K562 (cell line): ENCODE data around the gene POC1B. TPM values are rescaled to one million over a fixed set of nuclear protein-coding genes. Genes with fewer than 3 reads are reported as not detected.

ENCODE experiments used
- BCL6 ChIP-seq: fragments of 250-450 bp; sonication (Bioruptor Pico); IDR thresholded peaks from 2 replicates; pipeline ENCODE4 v1.4.0; 2020
- CBX1 ChIP-seq: sonication (generic); IDR thresholded peaks from 2 replicates; pipeline ENCODE4 v1.6.1; 2016; ENCODE audit warnings: antibody characterized with exemption, low read depth, mild to moderate bottlenecking
- HDAC6 ChIP-seq: IDR thresholded peaks from 2 replicates; pipeline ENCODE4 v1.6.1; 2012; ENCODE audit warnings: low read depth, mild to moderate bottlenecking, control low read depth, inconsistent platforms, low read length, moderate library complexity
- JUND ChIP-seq, 2 experiments: IDR thresholded peaks; 2 replicates in 1 of 2; 3 replicates in 1 of 2; pipeline ENCODE4 v1.6.1; 2011; ENCODE audit warnings: borderline replicate concordance in 2 of 2, low read depth in 2 of 2, low read length in 2 of 2, improper control_type of control experiment in 1 of 2, missing biosample characterization in 1 of 2, missing genetic modification characterization in 1 of 2, missing genetic modification reagents in 1 of 2
- NEUROD1 ChIP-seq: fragments of 150-350 bp; IDR thresholded peaks from 2 replicates; pipeline ENCODE4 v1.6.1; 2014; ENCODE audit warnings: borderline replicate concordance, low read length, low read depth; ENCODE audit not compliant: partially characterized antibody
- NFE2 ChIP-seq: IDR thresholded peaks from 2 replicates; pipeline ENCODE4 v1.6.1; 2014; ENCODE audit warnings: antibody characterized with exemption, low read depth
- SMC3 ChIP-seq: conservative IDR thresholded peaks from 2 replicates; pipeline ENCODE4 v1.6.1; 2011; ENCODE audit warnings: low read depth, low read length, improper control_type of control experiment; ENCODE audit not compliant: insufficient read depth
- SNRNP70 ChIP-seq: fragments of 200-400 bp; formaldehyde crosslinking; optimal IDR thresholded peaks from 2 replicates; pipeline ENCODE3; 2017; ENCODE audit warnings: low read depth, low read length
- SOX6 ChIP-seq: fragments of 450-650 bp; IDR thresholded peaks from 2 replicates; pipeline ENCODE4 v1.6.1; 2014; ENCODE audit warnings: mild to moderate bottlenecking
- SP1 ChIP-seq: sonication (generic); formaldehyde crosslinking; IDR thresholded peaks from 2 replicates; pipeline ENCODE4 v1.8.1; 2022; ENCODE audit warnings: mild to moderate bottlenecking, missing genetic modification reagents
- TSC22D4 ChIP-seq: fragments of 450-650 bp; IDR thresholded peaks from 2 replicates; pipeline ENCODE4 v1.6.1; 2016; ENCODE audit warnings: missing genetic modification characterization, missing biosample characterization, control low read depth
- ZBTB7A ChIP-seq: IDR thresholded peaks from 2 replicates; pipeline ENCODE4 v1.6.1; 2011; ENCODE audit warnings: low read depth, mild to moderate bottlenecking, low read length, moderate library complexity, borderline replicate concordance; ENCODE audit not compliant: control insufficient read depth
- ZFX ChIP-seq: sonication (generic); formaldehyde crosslinking; IDR thresholded peaks from 2 replicates; pipeline ENCODE4 v1.8.0; 2022; ENCODE audit warnings: mild to moderate bottlenecking, missing genetic modification reagents, moderate library complexity
- ZNF347 ChIP-seq: fragments of 450-650 bp; formaldehyde crosslinking; IDR thresholded peaks from 2 replicates; pipeline ENCODE4 v1.4.0; 2020; ENCODE audit warnings: low read depth, mild to moderate bottlenecking, moderate library complexity
- ZNF507 ChIP-seq: conservative IDR thresholded peaks from 2 replicates; pipeline ENCODE4 v1.6.1; 2017; ENCODE audit warnings: missing genetic modification characterization, missing compliant biosample characterization
- polyA plus RNA-seq, 8 experiments: library from polyadenylated mRNA; depleted of rRNA in 4 of 8; stranded (reverse) in 5 of 8; unstranded in 3 of 8; fragments of >200 nt; fragmentation: Nextera tagmentation in 2 of 8; fragmentation: Illumina TruSeq in 1 of 8; extraction: Ambion mirVana in 2 of 8; extraction: Trizol in 1 of 8; gene quantifications; 2 replicates each; pipeline versions ENCODE4 v1.2.1 to v1.2.3, GENCODE V29; 2011 to 2014; ENCODE audit warnings: inconsistent platforms in 1 of 8, missing spikeins in 1 of 8
- total RNA-seq, 7 experiments: library from RNA; depleted of rRNA in 6 of 7; stranded (reverse); fragments of >200 nt in 6 of 7; fragmentation: Illumina TruSeq in 2 of 7; extraction: Trizol in 2 of 7; gene quantifications; 2 replicates each; pipeline versions ENCODE4 v1.2.1 to v1.2.3, GENCODE V29; 2011 to 2021; ENCODE audit warnings: low replicate concordance in 1 of 7
- TF ChIP-seq, protein P1 (sequence below): sonication (generic); formaldehyde crosslinking; IDR thresholded peaks from 2 replicates; pipeline ENCODE4 v1.8.1; 2023; ENCODE audit warnings: mild to moderate bottlenecking, missing genetic modification reagents
- TF ChIP-seq, protein P2 (sequence below): sonication (generic); formaldehyde crosslinking; IDR thresholded peaks from 2 replicates; pipeline ENCODE4 v1.5.0; 2020; ENCODE audit warnings: missing genetic modification reagents
- TF ChIP-seq, protein P3 (sequence below): IDR thresholded peaks from 2 replicates; pipeline ENCODE4 v1.6.1; 2016; ENCODE audit warnings: missing genetic modification characterization, missing compliant biosample characterization
- TF ChIP-seq, protein P4 (sequence below): fragments of 250-450 bp; sonication (Bioruptor Pico); IDR thresholded peaks from 2 replicates; pipeline ENCODE4 v1.9.0; 2021; ENCODE audit warnings: mild to moderate bottlenecking, inconsistent platforms

POC1B gene
- total and polyA plus RNA-seq, 9 of the 15 experiments (the other 6 are each of a cell fraction or from before 2014, with no cell fraction given), result 4.5 to 16.1 (median 10.4) TPM

DNA sequence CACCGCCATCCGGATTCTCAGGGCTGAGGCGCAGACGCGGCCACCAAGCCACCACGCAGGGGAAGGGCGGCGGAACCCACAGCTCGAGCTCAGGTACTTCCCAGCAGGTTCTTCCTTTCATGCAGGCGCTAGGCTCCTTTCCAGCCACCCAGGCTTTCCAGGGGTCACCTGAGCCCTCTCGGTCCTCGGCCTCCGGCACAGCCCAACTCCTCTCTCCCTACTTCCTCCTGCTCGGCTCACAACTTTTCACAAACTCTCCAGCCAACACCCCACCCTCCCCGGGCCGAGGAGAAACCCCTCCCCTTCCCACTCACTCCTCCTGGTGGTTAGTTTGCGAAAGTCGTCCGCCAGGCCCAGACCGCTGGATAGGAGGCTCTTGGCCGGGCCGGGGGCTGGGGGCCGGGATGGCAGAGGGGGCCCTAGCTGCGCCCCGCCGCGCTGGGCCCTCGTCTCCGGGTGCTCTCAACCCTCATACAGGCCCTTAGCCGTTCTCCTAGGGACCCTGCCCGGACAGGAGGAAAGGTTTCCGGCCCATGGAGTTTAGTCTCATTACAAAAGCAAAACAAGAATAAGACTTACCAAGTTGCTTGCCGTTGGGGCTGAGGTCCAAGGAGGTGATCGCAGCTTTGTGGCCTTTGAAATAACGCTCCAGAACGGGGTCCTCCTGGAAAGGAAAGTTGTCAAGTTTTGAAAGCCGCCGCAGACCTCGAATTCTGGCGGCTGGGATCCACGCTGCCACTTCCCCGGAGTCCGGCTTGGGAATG is 1.1 kb downstream of the POC1B start, which contains the start of gene GALNT4 (continued):
- TF ChIP-seq, protein P1, sequence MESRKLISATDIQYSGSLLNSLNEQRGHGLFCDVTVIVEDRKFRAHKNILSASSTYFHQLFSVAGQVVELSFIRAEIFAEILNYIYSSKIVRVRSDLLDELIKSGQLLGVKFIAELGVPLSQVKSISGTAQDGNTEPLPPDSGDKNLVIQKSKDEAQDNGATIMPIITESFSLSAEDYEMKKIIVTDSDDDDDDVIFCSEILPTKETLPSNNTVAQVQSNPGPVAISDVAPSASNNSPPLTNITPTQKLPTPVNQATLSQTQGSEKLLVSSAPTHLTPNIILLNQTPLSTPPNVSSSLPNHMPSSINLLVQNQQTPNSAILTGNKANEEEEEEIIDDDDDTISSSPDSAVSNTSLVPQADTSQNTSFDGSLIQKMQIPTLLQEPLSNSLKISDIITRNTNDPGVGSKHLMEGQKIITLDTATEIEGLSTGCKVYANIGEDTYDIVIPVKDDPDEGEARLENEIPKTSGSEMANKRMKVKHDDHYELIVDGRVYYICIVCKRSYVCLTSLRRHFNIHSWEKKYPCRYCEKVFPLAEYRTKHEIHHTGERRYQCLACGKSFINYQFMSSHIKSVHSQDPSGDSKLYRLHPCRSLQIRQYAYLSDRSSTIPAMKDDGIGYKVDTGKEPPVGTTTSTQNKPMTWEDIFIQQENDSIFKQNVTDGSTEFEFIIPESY, result 0 out of 2 replicates have a peak, but pooled peaks have one; percentile 17
- TF ChIP-seq SOX6 (no peak), CBX1 (no peak), ZBTB7A (peak; percentile 70; the same call in 1 of the 2 replicates), SNRNP70 (no peak), ZNF507 (tag) (no peak), SP1 (peak; percentile 73), NFE2 (no peak), SMC3 (peak; percentile 55), JUND (IDR thresholded peaks at IDR 0.05; ENCODE audit: borderline replicate concordance, low read depth, low read length) (no peak), JUND (tag; IDR thresholded peaks at IDR 0.05; ENCODE audit: borderline replicate concordance, low read depth, low read length) (no peak; the same call in 2 of the 3 replicates), BCL6 (CRISPR knock-in tag) (no peak), NEUROD1 (no peak), TSC22D4 (tag) (no peak), ZFX (CRISPR knock-in tag) (peak; percentile 78), ZNF347 (CRISPR knock-in tag) (no peak), HDAC6 (no peak)
- TF ChIP-seq, protein P2, sequence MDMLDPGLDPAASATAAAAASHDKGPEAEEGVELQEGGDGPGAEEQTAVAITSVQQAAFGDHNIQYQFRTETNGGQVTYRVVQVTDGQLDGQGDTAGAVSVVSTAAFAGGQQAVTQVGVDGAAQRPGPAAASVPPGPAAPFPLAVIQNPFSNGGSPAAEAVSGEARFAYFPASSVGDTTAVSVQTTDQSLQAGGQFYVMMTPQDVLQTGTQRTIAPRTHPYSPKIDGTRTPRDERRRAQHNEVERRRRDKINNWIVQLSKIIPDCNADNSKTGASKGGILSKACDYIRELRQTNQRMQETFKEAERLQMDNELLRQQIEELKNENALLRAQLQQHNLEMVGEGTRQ (CRISPR knock-in tag), result no peak
- TF ChIP-seq, protein P3, sequence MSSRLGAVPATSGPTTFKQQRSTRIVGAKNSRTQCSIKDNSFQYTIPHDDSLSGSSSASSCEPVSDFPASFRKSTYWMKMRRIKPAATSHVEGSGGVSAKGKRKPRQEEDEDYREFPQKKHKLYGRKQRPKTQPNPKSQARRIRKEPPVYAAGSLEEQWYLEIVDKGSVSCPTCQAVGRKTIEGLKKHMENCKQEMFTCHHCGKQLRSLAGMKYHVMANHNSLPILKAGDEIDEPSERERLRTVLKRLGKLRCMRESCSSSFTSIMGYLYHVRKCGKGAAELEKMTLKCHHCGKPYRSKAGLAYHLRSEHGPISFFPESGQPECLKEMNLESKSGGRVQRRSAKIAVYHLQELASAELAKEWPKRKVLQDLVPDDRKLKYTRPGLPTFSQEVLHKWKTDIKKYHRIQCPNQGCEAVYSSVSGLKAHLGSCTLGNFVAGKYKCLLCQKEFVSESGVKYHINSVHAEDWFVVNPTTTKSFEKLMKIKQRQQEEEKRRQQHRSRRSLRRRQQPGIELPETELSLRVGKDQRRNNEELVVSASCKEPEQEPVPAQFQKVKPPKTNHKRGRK, result no peak
- TF ChIP-seq, protein P4, sequence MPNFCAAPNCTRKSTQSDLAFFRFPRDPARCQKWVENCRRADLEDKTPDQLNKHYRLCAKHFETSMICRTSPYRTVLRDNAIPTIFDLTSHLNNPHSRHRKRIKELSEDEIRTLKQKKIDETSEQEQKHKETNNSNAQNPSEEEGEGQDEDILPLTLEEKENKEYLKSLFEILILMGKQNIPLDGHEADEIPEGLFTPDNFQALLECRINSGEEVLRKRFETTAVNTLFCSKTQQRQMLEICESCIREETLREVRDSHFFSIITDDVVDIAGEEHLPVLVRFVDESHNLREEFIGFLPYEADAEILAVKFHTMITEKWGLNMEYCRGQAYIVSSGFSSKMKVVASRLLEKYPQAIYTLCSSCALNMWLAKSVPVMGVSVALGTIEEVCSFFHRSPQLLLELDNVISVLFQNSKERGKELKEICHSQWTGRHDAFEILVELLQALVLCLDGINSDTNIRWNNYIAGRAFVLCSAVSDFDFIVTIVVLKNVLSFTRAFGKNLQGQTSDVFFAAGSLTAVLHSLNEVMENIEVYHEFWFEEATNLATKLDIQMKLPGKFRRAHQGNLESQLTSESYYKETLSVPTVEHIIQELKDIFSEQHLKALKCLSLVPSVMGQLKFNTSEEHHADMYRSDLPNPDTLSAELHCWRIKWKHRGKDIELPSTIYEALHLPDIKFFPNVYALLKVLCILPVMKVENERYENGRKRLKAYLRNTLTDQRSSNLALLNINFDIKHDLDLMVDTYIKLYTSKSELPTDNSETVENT (CRISPR knock-in tag), result no peak
